ENCODE results near the gene LRRC61. TPM values are rescaled to one million over a fixed set of nuclear protein-coding genes. Genes with fewer than 3 reads are reported as not detected.

Gene LRRC61
- total RNA-seq, 1 experiment from 2014 or later = 48.1 TPM

DNA sequence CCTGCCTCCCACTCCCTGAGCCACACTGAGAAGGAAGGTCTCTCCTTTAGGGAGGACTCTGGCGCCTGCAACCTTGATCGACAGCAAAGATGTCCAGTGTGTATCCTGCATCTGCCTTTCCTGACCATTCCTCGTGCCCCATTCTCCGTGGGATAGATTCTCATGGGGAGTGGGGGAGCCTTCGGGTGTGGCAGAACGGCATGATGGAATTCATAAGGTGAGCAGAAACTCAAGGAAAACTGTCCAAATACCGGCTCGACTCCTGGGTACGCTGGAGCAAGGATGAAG lies 18.9 kb downstream of the LRRC61 start:
- Histone ChIP-seq H3K4me3 (ENCODE audit: low read depth, low read length, poor library complexity, severe bottlenecking) (no peak overlapping the region), H3K4me1 (ENCODE audit: insufficient read depth, low read length, poor library complexity, severe bottlenecking) (no peaks in the 10 kb centered on the region), H3K9me3 (ENCODE audit: low read depth, low read length, poor library complexity, severe bottlenecking) (no peaks in the 10 kb centered on the region), H3K27ac (ENCODE audit: low read depth, low read length, poor library complexity, severe bottlenecking) (no peak overlapping the region), H3K27me3 (replicated peaks; ENCODE audit: insufficient read depth, low read depth, low read length, poor library complexity) (no peaks in the 10 kb centered on the region), H3K36me3 (ENCODE audit: insufficient read depth, low read length, poor library complexity, severe bottlenecking) (peaks cover 9% of the 10 kb centered on the region)
- intact Hi-C loops (cut with micrococcal nuclease; ENCODE audit: unreplicated experiment) = no loop called here
- BruUV-seq (replicated peaks) = no TSS peak
- DNase-seq (ENCODE audit: low spot score) = no peak
- CTCF ChIA-PET = no interaction called here
- POLR2A ChIA-PET (ENCODE audit: low non-redundant PET) = no interaction called here
- TF ChIP-seq, protein P1, sequence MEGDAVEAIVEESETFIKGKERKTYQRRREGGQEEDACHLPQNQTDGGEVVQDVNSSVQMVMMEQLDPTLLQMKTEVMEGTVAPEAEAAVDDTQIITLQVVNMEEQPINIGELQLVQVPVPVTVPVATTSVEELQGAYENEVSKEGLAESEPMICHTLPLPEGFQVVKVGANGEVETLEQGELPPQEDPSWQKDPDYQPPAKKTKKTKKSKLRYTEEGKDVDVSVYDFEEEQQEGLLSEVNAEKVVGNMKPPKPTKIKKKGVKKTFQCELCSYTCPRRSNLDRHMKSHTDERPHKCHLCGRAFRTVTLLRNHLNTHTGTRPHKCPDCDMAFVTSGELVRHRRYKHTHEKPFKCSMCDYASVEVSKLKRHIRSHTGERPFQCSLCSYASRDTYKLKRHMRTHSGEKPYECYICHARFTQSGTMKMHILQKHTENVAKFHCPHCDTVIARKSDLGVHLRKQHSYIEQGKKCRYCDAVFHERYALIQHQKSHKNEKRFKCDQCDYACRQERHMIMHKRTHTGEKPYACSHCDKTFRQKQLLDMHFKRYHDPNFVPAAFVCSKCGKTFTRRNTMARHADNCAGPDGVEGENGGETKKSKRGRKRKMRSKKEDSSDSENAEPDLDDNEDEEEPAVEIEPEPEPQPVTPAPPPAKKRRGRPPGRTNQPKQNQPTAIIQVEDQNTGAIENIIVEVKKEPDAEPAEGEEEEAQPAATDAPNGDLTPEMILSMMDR (conservative IDR thresholded peaks at IDR 0.05; ENCODE audit: low read depth, low read length) = no peak
- no peak for TF ChIP-seq EZH2 (IDR thresholded peaks at IDR 0.05; ENCODE audit: borderline replicate concordance, low read depth, low read length, poor library complexity, severe bottlenecking)

DNA sequence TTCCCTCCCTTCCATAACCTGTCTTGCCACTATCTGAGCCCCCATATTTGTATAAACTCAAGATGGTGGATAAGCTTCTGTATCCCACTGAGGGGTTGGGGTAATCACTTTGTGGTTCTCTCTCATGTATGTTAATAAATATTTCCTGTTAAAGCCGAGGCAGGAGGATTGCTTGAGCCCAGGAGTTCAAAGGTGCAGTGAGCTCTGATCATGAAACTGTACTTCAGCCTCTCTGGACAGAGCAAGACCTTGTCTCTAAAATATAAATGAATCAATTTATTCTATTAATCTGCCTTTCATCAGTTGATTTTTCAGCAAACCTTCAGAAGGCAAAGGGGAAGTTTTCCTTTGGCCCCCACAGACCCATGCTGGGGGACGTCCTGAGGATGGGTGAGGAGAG lies 20.1 kb downstream of the LRRC61 start:
- no peak overlapping the region for H3K27ac ChIP-seq (ENCODE audit: low read depth, low read length, poor library complexity, severe bottlenecking)
- BruUV-seq (replicated peaks) = no TSS peak
- H3K9me3 ChIP-seq (ENCODE audit: low read depth, low read length, poor library complexity, severe bottlenecking) = no peaks in the 10 kb centered on the region
- H3K27me3 ChIP-seq (replicated peaks; ENCODE audit: insufficient read depth, low read depth, low read length, poor library complexity) = no peaks in the 10 kb centered on the region
- TF ChIP-seq, protein P1 (conservative IDR thresholded peaks at IDR 0.05; ENCODE audit: low read depth, low read length) = no peak
- no peak for TF ChIP-seq EZH2 (IDR thresholded peaks at IDR 0.05; ENCODE audit: borderline replicate concordance, low read depth, low read length, poor library complexity, severe bottlenecking)
- H3K36me3 ChIP-seq (ENCODE audit: insufficient read depth, low read length, poor library complexity, severe bottlenecking) = no peaks in the 10 kb centered on the region
- POLR2A ChIA-PET (ENCODE audit: low non-redundant PET) = no interaction called here
- no peak for DNase-seq (ENCODE audit: low spot score)
- no peaks in the 10 kb centered on the region for H3K4me1 ChIP-seq (ENCODE audit: insufficient read depth, low read length, poor library complexity, severe bottlenecking)
- no peak overlapping the region for H3K4me3 ChIP-seq (ENCODE audit: low read depth, low read length, poor library complexity, severe bottlenecking)
- intact Hi-C loops (cut with micrococcal nuclease; ENCODE audit: unreplicated experiment) = no loop called here
- CTCF ChIA-PET = interaction anchor here (0.6 kb wide), 1 partner anchor 11 kb away, joined by 8 read pairs; no protein-coding TSS in a partner anchor

DNA sequence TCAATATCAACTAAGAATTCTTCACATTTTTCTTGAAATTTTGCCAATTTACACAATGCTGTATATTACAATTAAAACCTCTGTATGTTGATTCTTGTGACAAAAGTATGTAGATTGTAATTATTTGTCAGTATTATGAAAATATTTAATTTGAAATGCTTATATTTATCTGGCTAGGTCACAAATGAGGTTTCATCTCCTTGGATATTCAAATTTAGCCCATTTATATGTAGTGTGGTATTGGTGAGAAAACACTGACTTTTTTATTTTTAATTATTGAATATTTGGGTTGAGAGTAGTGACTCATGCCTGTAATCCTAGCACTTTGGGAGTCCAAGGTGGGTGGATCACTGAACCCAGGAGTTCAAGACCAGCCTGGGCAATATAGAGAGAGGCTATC lies 21.1 kb downstream of the LRRC61 start:
- ChIA-PET CTCF (no interaction called here), POLR2A (ENCODE audit: low non-redundant PET) (no interaction called here)
- H3K27me3 ChIP-seq (replicated peaks; ENCODE audit: insufficient read depth, low read depth, low read length, poor library complexity) = no peaks in the 10 kb centered on the region
- no peak for DNase-seq (ENCODE audit: low spot score)
- no TSS peak for BruUV-seq (replicated peaks)
- TF ChIP-seq, protein P1 (conservative IDR thresholded peaks at IDR 0.05; ENCODE audit: low read depth, low read length) = no peak
- TF ChIP-seq EZH2 (IDR thresholded peaks at IDR 0.05; ENCODE audit: borderline replicate concordance, low read depth, low read length, poor library complexity, severe bottlenecking) = no peak
- no peak overlapping the region for H3K27ac ChIP-seq (ENCODE audit: low read depth, low read length, poor library complexity, severe bottlenecking)
- no peaks in the 10 kb centered on the region for H3K9me3 ChIP-seq (ENCODE audit: low read depth, low read length, poor library complexity, severe bottlenecking)
- H3K36me3 ChIP-seq (ENCODE audit: insufficient read depth, low read length, poor library complexity, severe bottlenecking) = no peaks in the 10 kb centered on the region
- H3K4me3 ChIP-seq (ENCODE audit: low read depth, low read length, poor library complexity, severe bottlenecking) = no peak overlapping the region
- intact Hi-C loops (cut with micrococcal nuclease; ENCODE audit: unreplicated experiment) = no loop called here
- no peaks in the 10 kb centered on the region for H3K4me1 ChIP-seq (ENCODE audit: insufficient read depth, low read length, poor library complexity, severe bottlenecking)
